SJSA1 (cell line): ENCODE results near the gene C17orf114.
A peak's percentile ranks its signal among the peaks of the same experiment; 100 is the strongest.

ENCODE experiments used
- DNase-seq, 2 experiments: peaks; one replicate each; pipeline ENCODE4 v3.0.0-alpha.2; 2015 to 2020; ENCODE audit warnings: low spot score in 2 of 2, low read depth in 1 of 2
- H3K27ac ChIP-seq: fragments of 250-450 bp; sonication (Bioruptor Pico); 2 replicates; pipeline ENCODE4 v1.5.1; 2020; ENCODE audit warnings: mild to moderate bottlenecking, moderate library complexity
- H3K27me3 ChIP-seq: fragments of 250-450 bp; sonication (Bioruptor Pico); replicated peaks from 2 replicates; pipeline ENCODE4 v1.5.1; 2020; ENCODE audit warnings: mild to moderate bottlenecking, moderate library complexity
- H3K36me3 ChIP-seq: fragments of 250-450 bp; sonication (Bioruptor Pico); 2 replicates; pipeline ENCODE4 v1.5.1; 2020; ENCODE audit warnings: mild to moderate bottlenecking
- H3K4me1 ChIP-seq: fragments of 250-450 bp; sonication (Bioruptor Pico); replicated peaks from 2 replicates; pipeline ENCODE4 v1.6.1; 2021; ENCODE audit warnings: mild to moderate bottlenecking
- H3K4me3 ChIP-seq: fragments of 250-450 bp; sonication (Bioruptor Pico); 2 replicates; pipeline ENCODE4 v1.5.1; 2020; ENCODE audit warnings: mild to moderate bottlenecking
- H3K9me3 ChIP-seq: fragments of 250-450 bp; sonication (Bioruptor Pico); replicated peaks from 2 replicates; pipeline ENCODE4 v1.5.1; 2020; ENCODE audit warnings: mild to moderate bottlenecking

Gene C17orf114

GRCh38 chr17:4788807-4789700 lies 13.1 kb downstream of the C17orf114 start, which contains the start of gene GLTPD2:
Gene GLTPD2, plus strand, starts transcription at chr17:4788964. Its CDS starts 48 bp downstream, at chr17:4789012.
- Histone ChIP-seq H3K36me3 (no peaks in the 10 kb centered on the region), H3K4me1 (peaks cover 12% of the 10 kb centered on the region), H3K27me3 (no peaks in the 10 kb centered on the region), H3K27ac (peak within 1 kb of the TSS; percentile 63), H3K9me3 (no peaks in the 10 kb centered on the region; the same call in 1 of the 2 replicates), H3K4me3 (peak within 1 kb of the TSS; percentile 59)
- no peak for DNase-seq

- no peak for DNase-seq
- H3K27me3 ChIP-seq = no peaks in the 10 kb centered on the region
- no peaks in the 10 kb centered on the region; the same call in 1 of the 2 replicates for H3K9me3 ChIP-seq
- H3K4me3 ChIP-seq = no peak overlapping the region
- no peaks in the 10 kb centered on the region for H3K36me3 ChIP-seq
- H3K27ac ChIP-seq = no peak overlapping the region
- peaks cover 12% of the 10 kb centered on the region for H3K4me1 ChIP-seq
These were observed 13.8 kb downstream of the C17orf114 start for GRCh38 chr17:4788159-4788806.

GRCh38 chr17:4786516-4786915 lies 15.6 kb downstream of the C17orf114 start:
- H3K27ac ChIP-seq = no peak overlapping the region
- peaks cover 12% of the 10 kb centered on the region for H3K4me1 ChIP-seq
- no peaks in the 10 kb centered on the region; the same call in 1 of the 2 replicates for H3K9me3 ChIP-seq
- no peaks in the 10 kb centered on the region for H3K36me3 ChIP-seq
- no peaks in the 10 kb centered on the region for H3K27me3 ChIP-seq
- no peak overlapping the region for H3K4me3 ChIP-seq
- DNase-seq = no peak

GRCh38 chr17:4786106-4786511 lies 16.0 kb downstream of the C17orf114 start, which contains the start of gene VMO1:
Gene VMO1, minus strand, starts transcription at chr17:4786364. Its CDS starts 12 bp downstream, at chr17:4786352.
- Histone ChIP-seq H3K27ac (no peak within 1 kb of the TSS), H3K4me3 (no peak within 1 kb of the TSS), H3K4me1 (peaks cover 12% of the 10 kb centered on the region), H3K27me3 (no peaks in the 10 kb centered on the region), H3K9me3 (no peaks in the 10 kb centered on the region; the same call in 1 of the 2 replicates), H3K36me3 (no peaks in the 10 kb centered on the region)
- DNase-seq = no peak

GRCh38 chr17:4785311-4786105 lies 16.6 kb downstream of the C17orf114 start:
- no peak for DNase-seq
- H3K9me3 ChIP-seq = no peaks in the 10 kb centered on the region; the same call in 1 of the 2 replicates

GRCh38 chr17:4782652-4783051 lies 19.5 kb downstream of the C17orf114 start:
- no peaks in the 10 kb centered on the region for H3K36me3 ChIP-seq
- no peak for DNase-seq
- 0 out of 2 replicates have a peak, but pooled peaks cover 4% of the 10 kb centered on the region for H3K4me1 ChIP-seq
- no peak overlapping the region for H3K4me3 ChIP-seq
- H3K9me3 ChIP-seq = no peaks in the 10 kb centered on the region
- 0 out of 2 replicates have a peak, but pooled peaks cover 3% of the 10 kb centered on the region for H3K27me3 ChIP-seq
- H3K27ac ChIP-seq = no peak overlapping the region

More at GRCh38 chr17:4785311-4786105, 16.6 kb downstream of the C17orf114 start:
- no peaks in the 10 kb centered on the region for H3K36me3 ChIP-seq
- no peak overlapping the region for H3K27ac ChIP-seq
- H3K27me3 ChIP-seq = no peaks in the 10 kb centered on the region
- no peak overlapping the region for H3K4me3 ChIP-seq
- H3K4me1 ChIP-seq = peaks cover 12% of the 10 kb centered on the region

- Histone ChIP-seq H3K36me3 (no peaks in the 10 kb centered on the region), H3K4me1 (no peaks in the 10 kb centered on the region), H3K4me3 (no peak overlapping the region), H3K27me3 (0 out of 2 replicates have a peak, but pooled peaks cover 3% of the 10 kb centered on the region), H3K9me3 (no peaks in the 10 kb centered on the region), H3K27ac (no peak overlapping the region)
- DNase-seq = no peak
These were observed 21.7 kb downstream of the C17orf114 start for GRCh38 chr17:4780325-4780955.

GRCh38 chr17:4777969-4778760 lies 24.0 kb downstream of the C17orf114 start:
- no peak for DNase-seq
- H3K27me3 ChIP-seq = 0 out of 2 replicates have a peak, but pooled peaks cover 3% of the 10 kb centered on the region
- H3K36me3 ChIP-seq = no peaks in the 10 kb centered on the region

GRCh38 chr17:4772235-4772613 lies 29.9 kb downstream of the C17orf114 start:
- H3K9me3 ChIP-seq = no peaks in the 10 kb centered on the region
- no peak overlapping the region for H3K27ac ChIP-seq
- H3K27me3 ChIP-seq = no peaks in the 10 kb centered on the region
- H3K4me3 ChIP-seq = no peak overlapping the region
- H3K36me3 ChIP-seq = no peaks in the 10 kb centered on the region
- DNase-seq = no peak
- no peaks in the 10 kb centered on the region for H3K4me1 ChIP-seq

More at GRCh38 chr17:4777969-4778760, 24.0 kb downstream of the C17orf114 start:
- Histone ChIP-seq H3K4me1 (no peaks in the 10 kb centered on the region), H3K27ac (no peak overlapping the region), H3K9me3 (no peaks in the 10 kb centered on the region), H3K4me3 (no peak overlapping the region)

GRCh38 chr17:4771519-4772234 lies 30.5 kb downstream of the C17orf114 start, which contains the start of gene TM4SF5:
Gene TM4SF5, plus strand, starts transcription at chr17:4771886. Its CDS starts 37 bp downstream, at chr17:4771923.
- Histone ChIP-seq H3K36me3 (no peaks in the 10 kb centered on the region), H3K27ac (no peak within 1 kb of the TSS), H3K9me3 (no peaks in the 10 kb centered on the region), H3K4me3 (no peak within 1 kb of the TSS), H3K27me3 (no peaks in the 10 kb centered on the region; the same call in 1 of the 2 replicates), H3K4me1 (no peaks in the 10 kb centered on the region)
- DNase-seq = no peak

- Histone ChIP-seq H3K4me3 (no peak overlapping the region), H3K27ac (no peak overlapping the region), H3K9me3 (no peaks in the 10 kb centered on the region), H3K27me3 (peaks cover 5% of the 10 kb centered on the region; the same call in 1 of the 2 replicates), H3K4me1 (no peaks in the 10 kb centered on the region), H3K36me3 (no peaks in the 10 kb centered on the region)
- no peak for DNase-seq
These were observed 32.5 kb downstream of the C17orf114 start for GRCh38 chr17:4769628-4770027.

GRCh38 chr17:4768298-4768697 lies 33.8 kb downstream of the C17orf114 start:
- DNase-seq = no peak
- Histone ChIP-seq H3K36me3 (no peaks in the 10 kb centered on the region), H3K4me1 (no peaks in the 10 kb centered on the region), H3K9me3 (no peaks in the 10 kb centered on the region), H3K27me3 (peaks cover 5% of the 10 kb centered on the region; the same call in 1 of the 2 replicates), H3K27ac (no peak overlapping the region), H3K4me3 (no peak overlapping the region)
